Heart right ventricle (tissue), 16 donors: ENCODE measurements around the gene IFIT5. TPM values are rescaled to one million over a fixed set of nuclear protein-coding genes. Genes with fewer than 3 reads are reported as not detected.
A peak's percentile ranks its signal among the peaks of the same experiment; 100 is the strongest.

Experiments
- ATAC-seq, 8 donors: fragments of 200-7000 bp; cut with Tn5 transposase; one replicate each; pipeline ENCODE4 v1.9.1; 2020; ENCODE audit warnings: mild to moderate bottlenecking in 8 of 8, moderate library complexity in 8 of 8, moderate number of reproducible peaks in 1 of 8
- DNase-seq, 2 donors: peaks; one replicate each; pipeline ENCODE4 v3.0.0-alpha.2; 2020
- H3K27ac ChIP-seq, 10 donors: fragments of 200-600 bp; sonication (generic) in 2 of 10; one replicate each; pipeline versions ENCODE4 v1.5.0 to v1.8.0; 2020 to 2022; ENCODE audit warnings: mild to moderate bottlenecking in 3 of 10
- H3K27me3 ChIP-seq, 7 donors: fragments of 200-600 bp; one replicate each; pipeline ENCODE4 v1.8.0; 2021 to 2022; ENCODE audit warnings: mild to moderate bottlenecking in 2 of 7
- H3K36me3 ChIP-seq, 9 donors: fragments of 200-600 bp; sonication (generic) in 1 of 9; one replicate each; pipeline versions ENCODE4 v1.5.0 to v1.8.0; 2020 to 2022; ENCODE audit warnings: mild to moderate bottlenecking in 2 of 9
- H3K4me1 ChIP-seq, 9 donors: fragments of 200-600 bp; sonication (generic) in 1 of 9; one replicate each; pipeline versions ENCODE4 v1.5.0 to v1.8.0; 2020 to 2022; ENCODE audit warnings: mild to moderate bottlenecking in 4 of 9
- H3K4me3 ChIP-seq, 10 donors: fragments of 200-600 bp; sonication (generic) in 2 of 10; one replicate each; pipeline versions ENCODE4 v1.5.0 to v1.8.0; 2020 to 2022; ENCODE audit warnings: mild to moderate bottlenecking in 7 of 10, moderate library complexity in 2 of 10
- H3K9me3 ChIP-seq, 11 donors: fragments of 200-600 bp in 10 of 11; sonication (generic) in 2 of 11; one replicate each; pipeline versions ENCODE4 v1.5.0 to v1.8.0; 2013 to 2022; ENCODE audit warnings: mild to moderate bottlenecking in 2 of 11, control low read depth in 1 of 11, moderate library complexity in 1 of 11
- CTCF ChIP-seq, 9 donors: fragments of 200-600 bp; sonication (generic) in 2 of 9; IDR thresholded peaks; one replicate each; pipeline versions ENCODE4 v1.5.0 to v1.8.0; 2021 to 2022; ENCODE audit warnings: antibody characterized with exemption in 9 of 9, mild to moderate bottlenecking in 5 of 9, moderate library complexity in 1 of 9
- WGBS, 2 donors: extraction: QIAGEN DNeasy Blood & Tissue Kit; methylation state at CpG; one replicate each; pipeline ENCODE4 v1.1.7; 2013; ENCODE audit warnings: inconsistent platforms in 1 of 2; 5-methylcytosine and 5-hydroxymethylcytosine counted together
- intact Hi-C, 10 donors: fragments of 100-400 bp; cut with DNase I; formaldehyde crosslinking; loops; one replicate each; pipeline versions ENCODE4 v1.11.1 to v1.14.2; 2022
- polyA plus RNA-seq, 2 donors: library from polyadenylated mRNA; stranded (reverse); fragments of 200-250 nt; gene quantifications; one replicate each; pipeline ENCODE4 v1.2.3, GENCODE V29; 2013
- total RNA-seq, 10 donors: library from RNA; stranded (reverse); fragmentation: NEBNext Ultra II Directional in 3 of 10; extraction: Animal tissue kit (Norgen Biotek cat#: 25700) in 3 of 10; gene quantifications; one replicate each; pipeline versions ENCODE4 v1.2.1 to v1.2.4, GENCODE V29; 2021 to 2023
- donor health status: Arrhythmogenic right ventricular cardiomyopathy.
- donor health status: ischemic (EF 13 %, LVEDD 7.1; RV severe dilation, severe dysfunction).
- donor health status: healthy with polysubstance abuse.
- donor health status: DM: no; HTN: yes; CAD: no.
- donor health status: DM: no; HTN: no; CAD: no.
- donor health status: ischemic (EF 25% LVEDD 6.9; RV normal size, moderate dysfunction).
- donor health status: ischemic (EF 25% LVEDD 5.7; RV mildly dilated, moderate dysfunction).
- donor health status: healthy.
- donor health status: DM: yes; HTN: yes; CAD: no.
- donor health status: Ischemic cardiomyopathy.
- donor health status: ischemic (EF 35%, LVEDD 5.7; RV mildly dilated, moderate dysfunction).
- donor health status: nonischemic (EF 11% LVEDD 7.7; RV severe dilation, severe dysfunction).
- donor health status: DM: yes; HTN: yes; CAD: no.
- donor health status: PGD.
- donor health status: ischemic (EF 29% LVEDD 5.4; RV normal size, mild dysfunction).
- donor health status: nonischemic (EF 23%, LVEDD 6.1; RV moderate dilation, normal function).

Gene IFIT5
- total and polyA plus RNA-seq, 12 donors, result 5.4 to 16.9 (median 11.0) TPM

DNA sequence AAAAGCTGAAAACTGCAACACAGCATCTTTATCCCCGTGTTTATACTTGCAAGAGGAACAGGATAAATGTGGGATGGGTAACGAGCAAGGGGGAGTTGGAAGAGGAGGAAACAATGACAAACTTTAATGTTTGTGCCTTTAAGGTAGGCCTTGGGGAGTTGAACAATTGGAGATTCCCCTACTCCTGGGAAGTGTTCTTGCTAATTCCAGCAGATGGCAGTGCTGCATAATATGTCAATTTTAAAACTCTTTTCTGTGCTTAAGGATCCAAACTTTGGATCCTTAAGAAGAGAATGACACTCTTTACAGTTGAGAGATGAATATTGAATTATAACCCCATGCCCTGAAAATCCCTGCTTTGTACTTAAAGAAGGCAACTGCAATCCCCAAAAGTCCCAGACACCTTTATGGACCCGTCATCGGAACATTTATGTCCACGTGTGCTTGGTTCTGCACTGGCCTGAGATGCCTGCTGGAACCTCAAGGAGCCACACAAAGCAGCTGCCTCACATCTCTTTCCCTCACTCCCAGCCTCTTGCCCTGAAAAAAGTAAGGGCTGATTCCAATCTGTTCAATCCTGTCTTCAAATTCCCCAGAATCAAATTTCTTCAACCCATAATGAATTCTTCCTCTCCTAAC is 12.0 kb downstream of the IFIT5 start:
- WGBS, 2 donors, result 50 to 56% methylated on average over 5 of the region's 5 CpGs
- peak in 1 of 2 donors; percentile 44 for DNase-seq
- intact Hi-C loops, result loop anchor here (1.0 to 10.0 kb wide), 11 partner anchors 51 to 278 kb away; partner anchors contain the start of genes KIF20B (in 4 of the 10) and PANK1 (in 1 of the 10)

DNA sequence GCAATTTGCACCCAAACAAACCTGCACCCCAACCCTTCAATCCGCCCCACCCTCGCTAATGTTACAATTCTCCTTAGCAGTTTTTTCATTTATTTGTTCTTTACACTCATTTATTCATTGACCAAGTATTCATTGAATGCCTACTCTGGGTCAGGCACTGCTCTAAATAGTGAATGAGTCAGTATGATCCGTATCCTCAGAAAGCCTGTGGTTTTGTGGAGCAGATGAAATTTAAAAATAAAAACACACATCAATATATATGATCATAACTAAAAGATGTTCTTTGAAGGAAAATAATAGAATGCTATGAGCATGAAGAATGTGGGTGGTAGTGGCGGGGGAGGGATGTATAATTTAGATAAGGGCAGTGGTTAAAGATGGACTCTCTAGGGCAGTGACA is 13.3 kb downstream of the IFIT5 start:
- no peak for DNase-seq
- intact Hi-C loops, result loop anchor here (1.0 to 10.0 kb wide), 11 partner anchors 50 to 277 kb away; partner anchors contain the start of genes KIF20B (in 4 of the 10) and PANK1 (in 1 of the 10)
- TF ChIP-seq CTCF (IDR thresholded peaks at IDR 0.05), result no peak

More for the DNA sequence above, 12.0 kb downstream of the IFIT5 start:
- TF ChIP-seq CTCF (IDR thresholded peaks at IDR 0.05), result peak; percentile 76 to 90 (median 84)
- H3K36me3 ChIP-seq, result peaks cover 0 to 18% (median 0%) of the 10 kb centered on the region in 9 donors
- no peaks in the 10 kb centered on the region for H3K9me3 ChIP-seq
- H3K27ac ChIP-seq, result no peak overlapping the region
- no peaks in the 10 kb centered on the region for H3K27me3 ChIP-seq
- H3K4me3 ChIP-seq, result no peak overlapping the region
- peak; percentile 50 to 87 (median 78) for ATAC-seq
- H3K4me1 ChIP-seq, result peaks cover 0 to 36% (median 4%) of the 10 kb centered on the region in 9 donors

DNA sequence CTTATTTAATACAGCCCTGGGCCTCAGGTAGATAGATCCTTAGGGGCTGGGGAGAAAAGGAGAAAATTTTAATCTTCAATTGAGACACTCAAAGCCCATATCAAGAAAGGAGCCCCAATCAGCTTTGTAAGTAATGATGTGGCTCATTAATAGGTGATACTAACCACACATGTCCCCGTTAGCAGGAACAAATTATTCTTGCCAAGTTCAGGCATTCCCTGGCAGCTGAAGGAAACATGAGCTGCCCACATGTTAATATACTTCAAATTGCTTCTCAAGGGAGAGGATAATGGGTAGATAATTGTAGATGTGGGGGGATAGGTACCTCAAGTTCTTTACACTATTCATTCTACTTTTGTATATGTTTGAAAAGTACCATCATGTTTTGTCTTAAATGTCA is 14.5 kb downstream of the IFIT5 start:
- 38 to 46% methylated on average over 1 of the region's 1 CpG for WGBS, 2 donors
- H3K36me3 ChIP-seq, result no peaks in the 10 kb centered on the region
- intact Hi-C loops, result loop anchor here in 8 of 10 donors (5.0 to 10.0 kb wide), 7 partner anchors 48 to 276 kb away; partner anchors contain the start of genes KIF20B (in 4 of the 8) and PANK1 (in 1 of the 8)
- peaks cover 0 to 3% (median 0%) of the 10 kb centered on the region in 7 donors for H3K27me3 ChIP-seq
- peaks cover 0 to 48% (median 6%) of the 10 kb centered on the region in 9 donors for H3K4me1 ChIP-seq
- peak in 6 of 8 donors; percentile 39 to 85 (median 63) for ATAC-seq
- H3K27ac ChIP-seq, result peak overlapping the region in 2 of 10 donors; percentile 29 to 44
- no peak for TF ChIP-seq CTCF (IDR thresholded peaks at IDR 0.05)
- no peak overlapping the region for H3K4me3 ChIP-seq
- peak in 1 of 2 donors; percentile 13 for DNase-seq
- no peaks in the 10 kb centered on the region for H3K9me3 ChIP-seq

More for the DNA sequence above, 13.3 kb downstream of the IFIT5 start:
- H3K9me3 ChIP-seq, result no peaks in the 10 kb centered on the region
- peak overlapping the region in 1 of 10 donors; percentile 15 for H3K27ac ChIP-seq
- peaks cover 0 to 44% (median 6%) of the 10 kb centered on the region in 9 donors for H3K4me1 ChIP-seq
- H3K27me3 ChIP-seq, result no peaks in the 10 kb centered on the region
- 88 to 89% methylated on average over 4 of the region's 4 CpGs for WGBS, 2 donors
- ATAC-seq, result peak in 1 of 8 donors; percentile 45
- no peak overlapping the region for H3K4me3 ChIP-seq
- H3K36me3 ChIP-seq, result peaks cover 0 to 5% (median 0%) of the 10 kb centered on the region in 9 donors

DNA sequence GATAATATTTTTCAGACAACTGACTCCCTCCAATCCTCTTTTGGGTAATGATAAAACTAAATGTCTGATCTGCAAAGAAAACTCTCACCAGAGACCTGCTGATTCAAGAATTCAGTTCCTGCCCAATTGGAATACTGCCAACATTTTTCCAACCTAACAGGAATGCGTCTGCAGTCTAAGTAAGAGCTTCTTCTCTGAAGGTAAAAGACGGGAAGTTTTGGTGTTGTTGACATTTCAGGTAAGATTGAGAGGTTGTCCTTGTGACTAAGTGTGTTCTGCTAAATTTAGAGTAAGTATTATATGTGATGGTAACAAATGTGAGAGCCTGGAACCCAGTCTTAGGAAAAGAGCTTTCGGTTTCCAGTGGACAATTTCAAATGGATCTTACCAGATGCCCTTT is 17.6 kb downstream of the IFIT5 start:
- ATAC-seq (peak in 5 of 8 donors; percentile 23 to 74 (median 30)), DNase-seq (no peak)
- TF ChIP-seq CTCF (IDR thresholded peaks at IDR 0.05), result no peak
- H3K36me3 ChIP-seq, result no peaks in the 10 kb centered on the region
- peaks cover 0 to 4% (median 0%) of the 10 kb centered on the region in 7 donors for H3K27me3 ChIP-seq
- peak overlapping the region in 1 of 10 donors; percentile 6 for H3K4me3 ChIP-seq
- peaks cover 0 to 42% (median 6%) of the 10 kb centered on the region in 9 donors for H3K4me1 ChIP-seq
- 26 to 37% methylated on average over 3 of the region's 3 CpGs for WGBS, 2 donors
- intact Hi-C loops, result loop anchor here in 2 of 10 donors (5.0 kb wide), 2 partner anchors 40 to 50 kb away; no protein-coding TSS in a partner anchor
- peak overlapping the region in 5 of 10 donors; percentile 7 to 36 (median 22) for H3K27ac ChIP-seq
- no peaks in the 10 kb centered on the region for H3K9me3 ChIP-seq
